NCI-H345 (cell line): ENCODE results near the gene GADD45A.

Experiments used
- DNase-seq: peaks from one replicate; lab custom pipeline; 2025; lab: John Stamatoyannopoulos, UW

GADD45A gene

DNA sequence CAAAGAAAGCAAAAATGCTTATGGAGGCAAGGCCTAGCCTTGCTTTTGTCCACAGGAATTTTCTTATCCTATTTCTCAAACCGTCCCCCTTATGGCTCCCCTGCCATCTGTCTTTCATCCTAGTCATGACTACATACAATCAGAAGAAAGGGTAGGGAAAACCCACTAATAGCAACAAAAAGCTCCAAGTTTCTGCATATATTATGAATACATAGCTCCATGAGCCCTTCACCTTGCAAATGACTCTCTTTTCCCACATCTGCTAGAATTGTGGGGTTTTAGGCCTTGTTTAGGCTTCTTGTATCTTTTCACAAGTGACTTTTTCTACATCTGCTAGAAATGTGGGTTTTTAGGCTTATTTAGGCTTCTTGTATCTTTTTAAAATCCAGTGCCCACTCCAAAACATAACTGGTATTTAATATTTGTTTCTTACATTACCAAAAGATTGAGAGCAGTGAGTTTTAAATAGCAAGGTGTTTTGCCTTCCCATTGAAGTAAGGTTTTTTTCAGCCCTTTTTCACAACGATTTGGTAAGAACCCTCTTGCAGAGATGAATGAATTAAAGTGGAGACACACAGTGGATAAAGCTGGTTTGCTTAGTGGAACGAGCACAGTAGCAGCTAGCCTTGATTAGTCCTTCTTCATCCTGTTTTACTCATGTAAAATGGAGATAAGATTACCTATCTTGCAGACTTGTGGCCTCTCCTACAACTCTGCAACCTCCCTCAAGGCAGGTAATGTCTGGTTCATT is 4.4 kb downstream of the GADD45A start:
- DNase-seq, result no peak

DNA sequence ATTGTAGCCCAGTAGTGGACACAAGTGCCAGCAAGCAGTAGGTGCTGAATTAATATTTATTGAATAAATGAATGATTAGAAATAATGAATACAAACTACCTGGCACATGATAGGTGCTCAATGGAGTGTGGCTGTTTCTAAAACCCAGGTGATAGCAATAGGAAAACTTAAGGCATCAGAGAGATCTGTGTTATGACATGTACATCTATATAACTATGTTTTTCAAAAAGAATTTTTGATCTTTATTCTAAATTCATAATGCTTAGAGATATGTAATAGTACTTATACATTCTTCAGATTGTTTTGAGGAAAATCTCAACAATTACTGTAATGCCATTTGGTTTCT is 5.0 kb downstream of the GADD45A start:
- no peak for DNase-seq

DNA sequence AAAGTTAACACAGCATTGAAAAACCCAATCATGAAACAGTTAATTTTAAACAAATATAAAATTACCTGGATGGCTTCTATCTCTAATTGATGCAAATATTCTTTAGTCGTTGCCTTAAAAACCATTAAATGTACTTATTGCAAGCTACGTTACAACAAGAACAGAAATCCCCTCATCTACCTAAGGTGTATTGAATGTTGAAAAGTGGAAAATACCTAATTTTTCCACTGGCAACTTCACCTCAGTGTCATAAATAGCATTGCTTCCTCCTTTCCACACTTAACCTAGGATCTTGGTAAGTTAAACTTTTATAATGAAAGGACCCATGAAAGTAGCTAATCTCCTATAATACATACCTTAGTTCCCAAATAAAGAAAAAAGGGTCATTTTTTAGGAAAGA is 5.4 kb downstream of the GADD45A start:
- no peak for DNase-seq

DNA sequence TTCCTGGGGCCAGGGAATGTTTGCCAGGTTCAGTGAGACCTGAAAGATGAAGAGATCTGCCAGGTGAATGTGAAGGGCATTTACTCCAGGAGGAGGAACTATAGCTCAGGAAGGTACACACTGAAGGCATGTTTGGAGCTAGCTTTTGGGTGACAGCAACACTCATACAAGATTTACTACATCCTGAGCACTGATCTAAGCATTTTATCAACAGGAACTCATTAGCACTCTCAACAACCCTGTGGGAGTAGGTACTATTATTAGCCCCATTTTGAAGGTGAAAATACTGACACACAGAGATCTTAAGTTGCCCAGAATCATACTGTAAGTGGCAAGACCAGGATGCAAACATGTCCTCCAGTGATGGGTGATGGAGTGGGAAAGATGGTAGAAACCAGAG is 6.7 kb downstream of the GADD45A start:
- no peak for DNase-seq

DNA sequence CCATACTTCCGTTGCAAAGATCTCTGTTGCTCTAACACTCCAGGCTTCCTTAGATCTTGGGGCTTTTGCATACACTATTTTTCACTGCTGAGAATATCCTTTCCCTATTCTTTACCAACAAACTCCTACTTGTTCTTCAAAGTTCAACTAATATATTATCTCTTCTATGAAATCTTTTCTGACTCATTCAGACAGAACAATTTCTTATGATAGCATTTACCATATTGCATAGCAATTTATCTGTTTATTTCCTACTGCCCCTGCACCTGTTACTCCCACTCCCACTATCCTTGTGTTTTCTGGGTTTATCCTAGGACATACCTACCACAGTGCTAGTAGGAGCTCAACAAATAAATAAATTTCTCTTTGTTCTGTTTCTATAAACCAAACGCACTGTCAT is 11.0 kb downstream of the GADD45A start:
- no peak for DNase-seq

DNA sequence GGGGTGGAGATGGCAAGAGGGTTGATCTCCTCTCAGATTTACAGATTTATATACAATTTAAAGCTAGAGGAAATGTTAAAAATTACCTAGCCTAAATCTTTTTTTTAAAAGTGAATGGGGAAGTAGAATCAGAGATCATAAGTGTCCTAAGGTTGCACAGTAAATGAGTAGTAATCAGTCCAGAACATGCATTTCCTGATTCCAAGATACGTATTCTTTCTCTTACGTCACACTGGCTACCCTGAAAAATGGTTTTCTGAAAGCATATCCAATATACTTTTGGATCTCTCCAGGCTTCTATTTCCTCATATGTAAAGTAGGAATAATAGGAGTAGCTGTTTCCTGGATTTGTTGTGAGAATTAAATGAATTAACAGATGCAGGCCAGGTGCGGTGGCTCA is 11.7 kb downstream of the GADD45A start:
- DNase-seq, result no peak

DNA sequence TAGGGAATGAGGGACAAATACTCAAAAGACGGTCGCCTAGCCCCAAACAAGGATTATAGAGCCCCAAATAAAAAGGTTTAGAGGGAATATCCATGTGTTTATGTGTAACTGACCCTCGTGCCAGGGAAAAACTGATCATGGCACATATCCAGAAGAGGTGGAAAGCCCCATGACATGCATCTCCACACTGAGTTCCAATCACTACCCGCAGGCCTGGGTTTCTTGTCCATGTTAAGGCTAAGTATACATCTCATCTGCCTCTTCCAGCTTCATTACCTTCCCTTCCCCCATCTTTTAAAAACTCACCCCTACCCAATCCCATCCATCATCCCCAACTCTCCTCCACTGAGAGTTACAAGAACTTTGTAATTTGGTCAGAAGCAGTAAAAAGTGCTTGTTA is 15.2 kb downstream of the GADD45A start:
- no peak for DNase-seq

DNA sequence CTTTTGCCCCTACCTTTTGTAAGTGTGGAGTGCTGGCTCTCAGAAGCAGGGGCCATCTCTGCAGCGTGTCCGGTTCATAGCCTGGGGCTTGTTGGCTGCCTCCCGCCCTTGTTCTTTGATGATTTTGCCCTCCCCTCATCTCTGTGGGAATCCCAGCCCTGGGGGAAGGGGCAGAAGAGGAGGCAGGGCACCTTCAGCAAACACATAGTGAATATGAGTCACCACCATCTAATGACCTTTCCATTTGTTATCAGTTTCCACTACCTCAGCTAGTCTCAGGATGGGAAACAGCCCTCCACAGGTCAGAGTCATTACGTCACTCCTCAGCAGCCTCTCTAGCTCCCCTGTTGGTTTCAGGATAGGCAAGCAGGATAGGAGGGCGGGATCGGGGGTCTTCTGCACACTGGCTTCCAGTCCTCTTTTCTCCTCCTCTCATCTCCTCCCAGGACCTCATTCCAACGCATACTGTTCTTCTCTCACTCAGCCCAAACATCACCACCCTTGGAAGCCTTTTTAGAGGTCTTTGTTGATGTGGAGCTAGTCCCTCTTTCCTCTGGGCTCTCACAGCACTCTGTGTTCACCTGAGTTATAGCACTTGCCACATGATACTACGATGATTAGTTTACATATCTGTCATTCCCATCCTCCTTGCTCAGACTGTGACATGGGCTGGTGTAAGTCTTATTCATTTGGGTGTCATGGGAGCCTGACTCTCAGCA is 15.8 kb downstream of the GADD45A start:
- DNase-seq, result no peak

DNA sequence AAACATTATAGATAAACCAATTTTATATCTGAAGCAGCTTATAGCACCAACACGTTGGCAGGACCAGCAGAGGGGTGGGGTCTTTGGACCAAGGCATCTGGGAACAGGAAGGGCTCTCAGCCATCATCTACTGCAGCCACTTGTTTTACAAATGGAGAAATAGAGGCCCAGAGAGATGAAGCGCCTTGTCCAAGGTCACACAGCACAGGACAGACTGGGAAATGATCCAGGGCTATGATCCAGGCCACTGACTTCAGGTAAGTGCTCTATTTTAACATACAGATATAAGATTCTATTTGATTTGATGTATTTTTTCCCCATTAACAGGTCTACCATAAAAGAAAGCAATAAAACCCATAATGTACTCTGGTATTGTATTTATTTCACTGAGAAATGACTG is 16.9 kb downstream of the GADD45A start:
- DNase-seq, result no peak

DNA sequence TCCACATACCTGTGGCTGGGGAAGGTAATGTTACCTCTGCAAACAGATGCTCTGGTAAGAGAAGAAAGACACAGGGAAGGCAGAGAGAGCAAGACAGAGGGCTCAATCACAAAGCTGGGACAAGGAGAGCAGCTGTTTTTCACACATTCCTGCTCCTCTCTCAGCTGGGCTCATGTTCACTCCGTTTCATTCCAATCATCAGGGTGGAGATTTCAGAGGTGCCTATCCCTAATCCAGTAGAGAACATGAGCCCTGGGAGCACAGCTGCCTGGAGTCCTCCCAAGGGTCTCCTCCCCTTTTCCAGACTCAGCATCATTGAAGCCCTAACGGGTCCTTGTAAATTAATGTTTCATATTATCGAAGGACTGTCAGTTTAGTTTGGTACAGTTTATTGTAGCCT is 19.4 kb downstream of the GADD45A start:
- no peak for DNase-seq

DNA sequence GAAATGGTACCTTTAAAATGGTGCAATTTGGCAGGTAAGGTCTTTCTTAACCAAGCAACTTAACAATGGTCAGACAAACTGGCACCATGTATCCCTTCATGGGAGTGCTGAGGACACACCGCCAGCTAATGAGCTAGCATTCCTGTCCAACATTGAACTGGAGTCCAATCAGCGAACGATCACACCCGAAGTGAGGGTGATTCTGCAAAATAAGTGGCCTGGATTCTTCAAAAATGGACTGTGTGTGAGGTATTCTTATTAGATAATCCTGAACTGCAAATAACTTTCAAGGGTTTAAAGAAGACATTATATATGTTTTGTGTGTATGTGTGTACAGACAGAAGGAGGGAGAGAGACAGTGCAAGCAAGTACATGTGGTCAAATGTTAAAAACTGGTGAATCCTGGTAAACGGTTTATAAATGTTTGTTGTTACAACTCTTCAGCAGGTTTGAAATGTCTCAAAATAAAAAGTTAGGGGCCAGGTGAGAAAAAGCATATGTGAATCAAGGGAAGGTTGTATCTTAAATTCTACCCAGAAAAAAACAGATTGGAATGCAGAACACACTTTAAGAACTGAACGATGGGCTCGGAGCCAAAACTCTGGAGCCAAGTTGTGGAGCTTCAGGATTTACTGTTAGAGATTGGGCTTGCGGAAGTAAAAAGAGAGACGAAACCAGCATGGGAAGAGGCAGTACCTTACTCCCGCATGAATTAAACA is 20.9 kb downstream of the GADD45A start:
- DNase-seq, result no peak

DNA sequence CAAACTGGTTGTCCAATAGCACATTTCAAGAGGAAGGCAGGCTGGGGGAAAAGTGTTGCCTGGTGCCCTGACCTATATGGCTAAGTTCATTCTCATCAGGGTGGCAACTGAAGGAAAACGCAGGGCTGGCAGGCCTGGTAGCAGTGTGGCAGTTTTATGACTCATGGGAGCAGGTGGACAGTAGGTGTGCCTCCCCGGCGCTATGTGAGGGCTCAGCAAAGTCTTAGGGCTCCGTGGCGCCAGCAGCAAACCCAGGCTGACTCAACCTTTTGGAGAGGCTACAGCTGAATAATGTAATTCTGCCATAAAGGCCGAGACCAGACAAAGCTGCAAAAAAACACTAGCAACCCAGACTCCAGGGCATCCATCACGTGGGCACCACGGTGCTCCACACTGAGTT is 23.6 kb downstream of the GADD45A start:
- no peak for DNase-seq

DNA sequence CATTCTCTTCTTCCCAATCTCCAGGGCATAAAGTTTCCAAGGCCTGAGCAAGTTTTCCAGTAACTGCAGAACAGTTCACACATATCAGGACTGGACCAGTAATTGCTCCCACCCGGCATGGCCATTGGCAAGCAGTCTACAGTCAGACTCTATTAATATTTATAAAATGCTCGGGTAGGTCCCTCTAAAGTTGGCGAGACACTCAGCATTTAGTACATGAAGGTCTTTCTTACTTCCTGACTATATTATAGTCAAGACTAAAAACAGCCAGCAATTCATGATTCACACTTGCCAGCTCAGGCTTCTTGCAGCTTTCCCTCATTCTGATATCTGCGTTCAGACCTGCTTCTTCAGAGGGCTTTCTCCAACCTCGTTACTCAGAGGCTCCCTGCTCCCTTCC is 25.4 kb downstream of the GADD45A start:
- DNase-seq, result no peak

DNA sequence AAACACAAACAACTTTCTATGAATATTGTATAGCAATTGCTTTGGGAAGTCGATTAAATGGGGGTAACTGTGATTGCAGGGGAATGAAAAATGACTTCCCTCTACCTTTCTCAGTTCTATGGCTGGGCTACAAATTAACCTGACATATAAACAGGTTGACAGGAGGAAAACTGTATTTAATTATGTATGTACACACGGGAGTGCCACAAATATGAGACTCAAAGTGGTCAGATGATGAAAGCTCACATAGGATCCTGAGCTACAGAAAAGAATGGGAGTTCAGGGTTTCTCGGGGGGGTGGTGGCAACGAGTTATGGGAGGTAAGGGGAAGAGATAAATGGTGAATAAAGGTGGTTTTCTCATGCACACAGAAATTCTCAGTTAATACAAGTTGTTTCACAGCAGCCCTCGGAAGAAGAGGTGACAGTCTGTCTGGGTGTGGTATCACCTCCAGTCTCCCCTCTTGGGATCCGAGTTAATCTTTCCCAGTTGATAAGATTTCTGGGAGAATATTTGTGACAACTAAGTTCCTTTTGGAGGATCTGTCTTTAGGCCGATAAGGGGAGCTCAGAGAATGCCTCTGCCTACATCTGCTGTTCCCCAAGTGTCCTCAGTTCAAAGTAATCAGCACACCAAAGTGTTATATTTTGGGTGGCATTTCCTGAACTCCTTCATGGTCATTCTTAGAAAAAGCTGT is 26.3 kb downstream of the GADD45A start:
- no peak for DNase-seq

DNA sequence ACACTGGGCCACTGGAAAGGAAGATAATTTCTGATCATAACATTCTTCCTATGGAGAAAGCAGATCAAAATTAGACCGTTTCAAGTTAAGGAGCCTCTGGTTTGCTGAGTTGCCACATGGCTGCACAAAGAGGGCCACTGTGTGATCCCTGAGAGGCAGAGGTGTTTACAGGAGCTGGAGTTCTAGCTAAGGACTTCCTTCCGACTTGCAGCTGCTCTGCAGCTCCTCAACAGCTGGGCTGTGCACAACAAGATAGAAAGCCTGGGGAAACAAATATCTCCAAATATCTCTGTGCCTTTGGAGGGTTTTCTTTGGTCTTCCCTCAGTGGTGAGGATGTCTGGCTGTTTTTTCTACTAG is 26.8 kb downstream of the GADD45A start:
- DNase-seq, result no peak

DNA sequence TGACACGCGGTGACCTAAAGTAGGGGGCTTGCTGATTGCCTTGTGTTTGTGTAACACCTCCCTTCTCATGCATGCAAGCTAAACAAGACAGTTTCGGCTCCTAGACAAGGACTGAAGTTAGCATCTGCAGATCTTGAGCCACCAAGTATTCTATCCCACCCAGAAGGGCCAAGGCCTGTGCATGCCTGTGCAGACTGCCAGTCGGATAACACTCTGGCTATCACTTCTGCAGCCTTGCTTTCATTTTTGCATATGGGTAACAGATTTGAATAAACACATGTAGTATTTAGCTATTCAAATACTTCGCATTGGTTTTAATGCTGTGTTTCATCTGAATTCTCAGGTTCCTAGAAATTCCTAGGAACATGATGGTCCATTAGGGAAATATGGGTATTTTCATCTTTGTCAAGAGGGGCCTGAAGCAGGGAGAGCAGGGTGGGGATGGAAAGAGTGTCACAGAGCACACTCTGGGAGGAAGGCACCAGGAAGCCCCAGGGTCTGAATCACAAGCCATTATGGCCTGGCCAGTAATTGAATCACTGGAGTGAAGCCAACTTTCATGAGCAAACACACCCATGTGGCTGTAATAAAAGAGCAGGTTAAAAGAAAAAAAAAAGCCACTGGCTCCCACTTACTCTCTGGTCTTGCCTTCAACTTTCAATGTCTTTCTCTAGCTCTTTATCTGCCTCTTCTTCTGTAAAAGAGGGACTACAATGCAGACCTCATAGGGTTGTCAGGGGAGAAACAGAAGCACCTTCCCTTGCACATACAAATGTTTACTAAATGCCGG is 28.3 kb downstream of the GADD45A start:
- DNase-seq, result peak; percentile 90

DNA sequence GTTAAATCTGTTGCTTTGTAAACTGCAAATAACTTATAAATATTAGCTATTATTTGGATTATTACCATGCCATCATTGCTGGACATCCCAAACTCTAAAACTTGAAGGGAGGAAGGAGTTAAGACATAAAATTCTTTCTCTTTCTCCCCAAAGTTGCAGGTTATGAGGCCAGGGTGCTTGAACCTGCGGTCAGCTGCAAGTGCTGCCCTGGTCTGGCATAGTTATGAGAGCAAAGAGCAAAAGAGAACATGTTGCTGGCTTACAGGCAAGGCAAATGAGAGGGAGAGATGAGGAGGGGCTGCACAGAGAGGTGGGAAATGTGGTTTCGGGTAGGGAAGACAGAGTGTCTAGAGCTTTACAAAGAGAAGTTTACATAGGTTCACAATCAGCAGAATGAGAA is 30.8 kb downstream of the GADD45A start:
- no peak for DNase-seq

DNA sequence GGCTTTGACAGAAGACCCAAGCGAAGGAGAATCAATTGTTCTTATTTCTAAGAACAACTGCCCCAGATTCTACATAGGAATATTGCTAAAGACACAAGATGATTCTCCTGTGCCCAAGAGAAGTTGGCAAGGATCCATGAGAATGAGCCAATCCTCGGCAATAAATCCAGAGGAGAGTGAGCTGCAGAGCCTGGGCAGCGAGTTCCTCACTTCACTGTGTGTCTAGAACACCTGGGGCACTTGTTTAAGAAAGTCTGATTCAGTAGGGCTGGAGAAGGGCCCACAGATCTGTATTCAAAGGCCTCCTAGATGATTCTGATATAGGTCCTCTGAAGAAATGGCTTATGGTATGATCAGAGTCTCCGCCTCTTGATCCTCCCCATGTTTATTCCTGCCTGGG is 31.8 kb downstream of the GADD45A start:
- peak; percentile 25 for DNase-seq

DNA sequence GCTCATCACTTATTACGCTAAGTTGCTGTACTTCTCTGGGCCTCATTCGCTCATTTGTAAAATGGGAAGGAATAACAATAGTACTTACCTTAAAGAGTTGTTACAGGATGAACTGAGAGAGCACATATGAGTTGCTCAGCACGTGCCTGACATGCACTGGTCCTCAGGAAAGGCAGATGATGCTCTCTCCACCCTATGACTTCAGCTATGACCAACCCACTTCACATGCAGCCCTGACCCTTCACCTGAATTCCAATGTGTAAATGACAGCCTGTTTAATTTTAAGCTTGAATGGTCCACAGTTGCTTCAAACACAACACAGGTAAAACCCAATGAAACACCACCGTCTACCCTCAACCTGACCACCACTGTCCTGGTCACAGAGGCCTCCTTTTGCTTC is 32.9 kb downstream of the GADD45A start:
- DNase-seq, result no peak

DNA sequence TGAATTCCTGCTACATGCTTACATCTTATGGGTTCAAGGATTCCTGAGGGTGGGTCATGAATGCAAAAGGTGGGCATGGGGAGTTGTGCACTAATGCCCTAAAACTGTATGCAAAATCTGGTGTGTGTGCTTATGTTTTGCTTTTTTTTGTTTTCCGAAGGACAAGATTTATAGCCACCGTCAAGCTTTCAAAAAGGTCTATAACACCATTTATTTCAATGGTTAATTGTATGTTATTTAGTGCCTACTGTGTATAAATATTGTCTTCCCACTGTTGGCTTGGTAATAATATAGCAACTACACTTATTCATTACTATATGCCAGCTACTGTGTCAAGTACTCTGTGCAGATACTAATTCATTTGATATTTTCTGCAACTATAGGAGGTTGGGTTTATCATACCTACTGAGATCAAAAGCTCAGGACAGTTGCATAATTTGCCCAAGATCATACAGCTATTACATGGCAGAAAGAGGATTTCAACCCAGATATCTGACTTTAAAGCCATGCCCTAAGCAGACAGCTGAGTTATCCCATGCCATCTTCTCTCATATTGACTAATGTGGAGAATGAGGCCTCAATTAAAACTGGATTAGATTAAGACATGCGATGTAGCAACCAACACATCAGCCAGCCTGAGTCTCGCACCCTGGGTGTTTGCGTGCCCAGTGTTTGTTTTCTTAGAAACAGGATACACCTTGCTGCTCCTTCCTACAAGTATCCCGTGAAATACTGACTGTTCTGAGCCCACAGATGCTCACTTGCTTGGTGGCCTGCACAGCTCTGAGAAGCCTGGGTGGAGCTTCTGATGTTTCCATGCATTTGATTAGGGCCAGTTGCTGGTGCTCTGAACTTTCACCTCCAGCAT is 34.6 kb downstream of the GADD45A start:
- no peak for DNase-seq

DNA sequence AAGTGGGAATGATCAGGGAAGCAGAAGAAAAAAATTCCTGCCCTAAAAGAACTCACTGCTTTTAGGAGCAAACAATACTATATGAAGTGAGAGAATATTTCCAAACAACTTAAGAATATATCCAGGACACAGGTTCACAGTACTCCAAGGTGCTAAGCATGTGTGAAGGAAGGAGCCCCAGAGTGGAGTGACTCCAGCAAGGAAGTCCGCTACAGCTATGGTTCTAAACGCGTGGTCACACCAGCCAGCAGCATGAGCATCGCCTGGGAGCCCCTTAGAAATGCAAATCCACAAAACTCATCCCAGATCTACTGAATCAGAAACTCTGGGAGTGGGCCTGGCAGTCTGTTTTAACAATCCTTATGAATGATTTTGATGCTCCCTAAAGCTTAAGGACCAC is 36.1 kb downstream of the GADD45A start:
- no peak for DNase-seq
